GM12872 (cell line): ENCODE results near the gene LCN15.

Experiments
- CTCF ChIP-seq: IDR thresholded peaks from 3 replicates; pipeline ENCODE4 v1.5.1; 2011; ENCODE audit warnings: low read depth, mild to moderate bottlenecking, low read length, moderate library complexity; ENCODE audit not compliant: insufficient read depth

LCN15 gene

GRCh38 chr9:136729144-136729543, 35.2 kb downstream of the LCN15 start:
- TF ChIP-seq CTCF: no peak

GRCh38 chr9:136728548-136729123, 35.7 kb downstream of the LCN15 start:
- no peak for TF ChIP-seq CTCF

- peak; percentile 85 for TF ChIP-seq CTCF
Observed at GRCh38 chr9:136728080-136728547, 36.2 kb downstream of the LCN15 start.

GRCh38 chr9:136726631-136727191, 37.6 kb downstream of the LCN15 start:
- peak; percentile 84 for TF ChIP-seq CTCF

GRCh38 chr9:136726118-136726517, 38.2 kb downstream of the LCN15 start:
- TF ChIP-seq CTCF: no peak

GRCh38 chr9:136725612-136726011, 38.7 kb downstream of the LCN15 start:
- no peak for TF ChIP-seq CTCF

GRCh38 chr9:136724772-136725171, 39.5 kb downstream of the LCN15 start:
- no peak for TF ChIP-seq CTCF
